DOHH2 (cell line): ENCODE measurements around the gene SLC39A11.

Experiments
- H3F3A ChIP-seq: fragments of 200-600 bp; sonication (generic), shearing (Covaris generic); 2 replicates; pipeline ENCODE4 v1.6.0; 2016; ENCODE audit warnings: antibody characterized with exemption, mild to moderate bottlenecking; ENCODE audit not compliant: control insufficient read depth, insufficient read depth
- H3K27ac ChIP-seq: fragments of 200-600 bp; sonication (generic); 2 replicates; pipeline ENCODE4 v1.5.1; 2014; ENCODE audit warnings: low read depth, mild to moderate bottlenecking, low read length, moderate library complexity
- H3K27me3 ChIP-seq: fragments of 200-600 bp; sonication (generic); 2 replicates; pipeline ENCODE4 v1.6.1; 2014; ENCODE audit warnings: mild to moderate bottlenecking, low read length, mixed read lengths; ENCODE audit not compliant: control insufficient read depth
- H3K36me3 ChIP-seq: fragments of 200-600 bp; sonication (generic); 2 replicates; pipeline ENCODE4 v1.6.1; 2014; ENCODE audit warnings: mild to moderate bottlenecking, low read length, moderate library complexity, mixed read lengths; ENCODE audit not compliant: control insufficient read depth
- H3K4me1 ChIP-seq: fragments of 200-600 bp; sonication (generic); 2 replicates; pipeline ENCODE4 v1.6.1; 2014; ENCODE audit warnings: mild to moderate bottlenecking, low read length, mixed read lengths; ENCODE audit not compliant: control insufficient read depth
- H3K4me2 ChIP-seq: fragments of 200-600 bp; sonication (generic); 2 replicates; pipeline ENCODE4 v1.6.0; 2014; ENCODE audit warnings: mild to moderate bottlenecking, low read length, moderate library complexity
- H3K4me3 ChIP-seq: fragments of 200-600 bp; sonication (generic); 2 replicates; pipeline ENCODE4 v1.5.1; 2014; ENCODE audit warnings: mild to moderate bottlenecking, low read length, mixed read lengths
- H3K79me2 ChIP-seq: fragments of 200-600 bp; sonication (generic); 2 replicates; pipeline ENCODE4 v1.6.1; 2014; ENCODE audit warnings: mild to moderate bottlenecking, low read length, mixed read lengths; ENCODE audit not compliant: control insufficient read depth
- H3K9me2 ChIP-seq: fragments of 200-600 bp; sonication (generic); replicated peaks from 2 replicates; pipeline ENCODE4 v1.6.1; 2014; ENCODE audit warnings: mild to moderate bottlenecking, low read length, mixed read lengths; ENCODE audit not compliant: control insufficient read depth
- H3K9me3 ChIP-seq: fragments of 200-600 bp; sonication (generic); 2 replicates; pipeline ENCODE4 v1.6.1; 2014; ENCODE audit warnings: antibody characterized with exemption, low read length, mixed read lengths; ENCODE audit not compliant: control insufficient read depth, insufficient read depth
- H4K20me1 ChIP-seq: fragments of 200-600 bp; sonication (generic); 2 replicates; pipeline ENCODE4 v1.6.0; 2014; ENCODE audit warnings: low read depth, mild to moderate bottlenecking, antibody characterized with exemption, low read length, moderate library complexity; ENCODE audit not compliant: control insufficient read depth, insufficient read depth
- EZH2phosphoT487 ChIP-seq: fragments of 200-600 bp; sonication (generic); IDR thresholded peaks from 2 replicates; pipeline ENCODE4 v1.6.1; 2017; ENCODE audit warnings: borderline replicate concordance, mild to moderate bottlenecking, antibody characterized with exemption, low read length, moderate library complexity, mixed read lengths
- TF ChIP-seq, protein P1 (sequence below): fragments of 200-600 bp; sonication (generic); IDR thresholded peaks from one replicate; pipeline ENCODE4 v1.5.1; 2014; ENCODE audit warnings: antibody characterized with exemption, mild to moderate bottlenecking, low read depth, low read length; ENCODE audit not compliant: poor library complexity, severe bottlenecking

The SLC39A11 gene

DNA sequence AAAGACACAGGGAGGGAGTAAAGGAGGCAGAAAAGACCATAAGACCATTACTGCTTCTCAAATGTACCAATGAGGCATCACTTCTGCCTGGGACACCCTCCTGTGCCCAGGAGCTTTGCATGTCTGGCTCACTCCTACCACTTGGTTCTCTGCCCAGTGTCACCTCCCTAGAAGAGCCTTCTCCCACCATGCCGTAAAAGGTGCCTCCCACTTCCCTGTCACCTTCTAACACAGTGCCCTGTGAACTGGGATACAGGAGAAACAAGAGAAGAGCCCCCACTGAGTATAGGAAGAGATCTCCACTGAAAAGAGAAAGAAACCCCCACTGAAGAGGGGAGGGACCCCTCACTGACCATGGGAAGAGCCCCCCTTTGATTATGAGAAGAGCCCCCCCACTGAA, 486.9 kb downstream of the SLC39A11 start:
- no peak overlapping the region for H3K4me3 ChIP-seq
- peaks cover 7% of the 10 kb centered on the region for H3K9me3 ChIP-seq
- no peaks in the 10 kb centered on the region for H3K36me3 ChIP-seq
- no peak for TF ChIP-seq EZH2phosphoT487
- TF ChIP-seq, protein P1, sequence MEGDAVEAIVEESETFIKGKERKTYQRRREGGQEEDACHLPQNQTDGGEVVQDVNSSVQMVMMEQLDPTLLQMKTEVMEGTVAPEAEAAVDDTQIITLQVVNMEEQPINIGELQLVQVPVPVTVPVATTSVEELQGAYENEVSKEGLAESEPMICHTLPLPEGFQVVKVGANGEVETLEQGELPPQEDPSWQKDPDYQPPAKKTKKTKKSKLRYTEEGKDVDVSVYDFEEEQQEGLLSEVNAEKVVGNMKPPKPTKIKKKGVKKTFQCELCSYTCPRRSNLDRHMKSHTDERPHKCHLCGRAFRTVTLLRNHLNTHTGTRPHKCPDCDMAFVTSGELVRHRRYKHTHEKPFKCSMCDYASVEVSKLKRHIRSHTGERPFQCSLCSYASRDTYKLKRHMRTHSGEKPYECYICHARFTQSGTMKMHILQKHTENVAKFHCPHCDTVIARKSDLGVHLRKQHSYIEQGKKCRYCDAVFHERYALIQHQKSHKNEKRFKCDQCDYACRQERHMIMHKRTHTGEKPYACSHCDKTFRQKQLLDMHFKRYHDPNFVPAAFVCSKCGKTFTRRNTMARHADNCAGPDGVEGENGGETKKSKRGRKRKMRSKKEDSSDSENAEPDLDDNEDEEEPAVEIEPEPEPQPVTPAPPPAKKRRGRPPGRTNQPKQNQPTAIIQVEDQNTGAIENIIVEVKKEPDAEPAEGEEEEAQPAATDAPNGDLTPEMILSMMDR = no peak
- H3F3A ChIP-seq = no peaks in the 10 kb centered on the region
- H3K27me3 ChIP-seq = no peaks in the 10 kb centered on the region; the same call in 1 of the 2 replicates
- H3K9me2 ChIP-seq = no peaks in the 10 kb centered on the region
- no peaks in the 10 kb centered on the region for H3K4me1 ChIP-seq
- no peak overlapping the region for H3K4me2 ChIP-seq
- no peaks in the 10 kb centered on the region for H3K79me2 ChIP-seq
- H4K20me1 ChIP-seq = no peaks in the 10 kb centered on the region
- no peak overlapping the region for H3K27ac ChIP-seq

DNA sequence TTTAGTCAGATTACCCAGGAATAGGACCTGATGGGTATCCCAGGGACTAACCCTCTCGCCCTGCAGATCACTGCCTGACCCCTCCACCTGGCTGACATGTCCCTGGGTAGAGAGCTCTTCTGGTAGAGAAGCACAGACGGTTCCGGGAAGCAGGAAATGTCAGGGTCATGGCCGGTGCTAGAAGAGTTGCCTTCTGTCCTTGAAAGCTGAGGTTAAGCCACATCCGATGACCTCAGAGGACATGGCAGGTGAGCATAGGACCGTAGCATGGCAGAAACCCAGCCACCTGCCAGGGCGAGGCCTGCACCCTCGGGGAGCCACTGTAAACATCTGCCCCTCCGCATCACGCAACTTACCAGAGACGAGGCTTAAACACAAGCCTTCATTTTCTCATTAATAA, 488.0 kb downstream of the SLC39A11 start:
- Histone ChIP-seq H3K27ac (no peak overlapping the region), H3F3A (no peaks in the 10 kb centered on the region), H3K9me2 (no peaks in the 10 kb centered on the region), H3K9me3 (peaks cover 7% of the 10 kb centered on the region), H4K20me1 (no peaks in the 10 kb centered on the region), H3K4me2 (no peak overlapping the region), H3K4me1 (no peaks in the 10 kb centered on the region), H3K36me3 (no peaks in the 10 kb centered on the region), H3K4me3 (no peak overlapping the region), H3K27me3 (no peaks in the 10 kb centered on the region; the same call in 1 of the 2 replicates), H3K79me2 (no peaks in the 10 kb centered on the region)
- no peak for TF ChIP-seq EZH2phosphoT487
- TF ChIP-seq, protein P1 = no peak

DNA sequence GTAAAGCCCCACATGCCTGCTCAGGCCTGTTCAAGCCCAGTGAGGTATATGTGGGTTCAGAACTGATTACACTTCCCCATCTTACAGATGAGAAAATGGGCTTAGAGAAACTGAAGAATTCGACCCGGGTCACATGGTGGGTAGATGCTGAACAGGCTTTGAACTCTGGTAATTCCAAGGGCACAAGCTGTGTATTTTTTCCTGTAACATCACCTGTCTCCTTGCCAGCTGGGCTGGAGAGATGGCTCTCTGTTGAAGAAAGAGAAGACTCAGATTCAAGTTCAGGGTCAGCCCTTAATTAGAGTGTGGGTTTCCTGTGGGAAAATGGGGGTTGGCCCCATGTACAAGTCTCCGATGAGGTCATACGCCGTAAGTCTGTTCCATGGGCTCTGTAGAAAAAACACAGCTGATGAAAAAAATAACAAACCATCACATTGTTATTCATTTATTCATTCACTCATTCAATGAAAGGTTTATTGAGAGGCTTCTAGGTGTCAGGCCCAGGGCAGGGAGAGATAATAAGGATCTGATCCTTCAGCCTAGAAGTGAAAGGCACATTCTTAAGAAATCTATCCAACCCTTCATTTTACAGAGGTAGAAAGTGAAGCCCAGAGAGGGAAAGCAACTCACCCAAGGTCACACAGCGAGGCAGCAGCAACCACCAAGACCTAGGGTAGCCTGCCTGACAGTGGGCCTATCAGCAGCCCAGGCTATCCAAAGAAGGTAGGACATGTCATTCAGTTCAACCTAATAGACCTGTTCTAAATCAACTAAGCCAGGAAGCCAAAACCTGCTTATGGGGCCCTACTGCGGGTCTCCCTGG, 488.9 kb downstream of the SLC39A11 start:
- no peaks in the 10 kb centered on the region for H3K4me1 ChIP-seq
- H3K36me3 ChIP-seq = no peaks in the 10 kb centered on the region
- no peak for TF ChIP-seq EZH2phosphoT487
- TF ChIP-seq, protein P1 = no peak
- no peaks in the 10 kb centered on the region; the same call in 1 of the 2 replicates for H3K27me3 ChIP-seq
- peaks cover 7% of the 10 kb centered on the region for H3K9me3 ChIP-seq
- H3K27ac ChIP-seq = no peak overlapping the region
- H3K4me3 ChIP-seq = no peak overlapping the region
- no peaks in the 10 kb centered on the region for H3F3A ChIP-seq
- H3K79me2 ChIP-seq = no peaks in the 10 kb centered on the region
- no peaks in the 10 kb centered on the region for H4K20me1 ChIP-seq
- no peaks in the 10 kb centered on the region for H3K9me2 ChIP-seq
- H3K4me2 ChIP-seq = no peak overlapping the region
